ENCODE measurements around the gene PROCA1. TPM values are rescaled to one million over a fixed set of nuclear protein-coding genes. Genes with fewer than 3 reads are reported as not detected.

Gene PROCA1
- total and polyA plus RNA-seq, 2 of the 13 experiments (the other 11 are each of a cell fraction or from before 2014, with no cell fraction given) = 0.73 to 1.5 TPM

GRCh38 chr17:28725660-28726225, 14.1 kb upstream of the PROCA1 start (continued):
- TF ChIP-seq ZBTB4 (CRISPR knock-in tag; IDR thresholded peaks at IDR 0.05; ENCODE audit: borderline replicate concordance) = no peak; the same call in 1 of the 2 replicates
- TF ChIP-seq KDM2A (CRISPR knock-in tag; IDR thresholded peaks at IDR 0.05; ENCODE audit: borderline replicate concordance, low read depth) = peak; percentile 99
- TF ChIP-seq ZNF546 (CRISPR knock-in tag; conservative IDR thresholded peaks at IDR 0.05) = no peak
- TF ChIP-seq BRCA1 (CRISPR knock-in tag; IDR thresholded peaks at IDR 0.05) = peak; percentile 81; the same call in 1 of the 2 replicates
- peak; percentile 63 for TF ChIP-seq ZNF18 (CRISPR knock-in tag; IDR thresholded peaks at IDR 0.05; ENCODE audit: insufficient replicate concordance)
- TF ChIP-seq EHMT2 (IDR thresholded peaks at IDR 0.05; ENCODE audit: borderline replicate concordance, low read depth, low read length) = no peak
- TF ChIP-seq RFXAP (CRISPR knock-in tag; IDR thresholded peaks at IDR 0.05; ENCODE audit: borderline replicate concordance) = no peak
- no peak for TF ChIP-seq ARID3A (IDR thresholded peaks at IDR 0.05; ENCODE audit: low read depth, low read length)
- TF ChIP-seq ZNF616 (CRISPR knock-in tag; IDR thresholded peaks at IDR 0.05; ENCODE audit: low read depth) = peak; percentile 24; the same call in 1 of the 2 replicates
- no peak for TF ChIP-seq PAX8 (CRISPR knock-in tag; IDR thresholded peaks at IDR 0.05; ENCODE audit: borderline replicate concordance)
- peak; percentile 94 for TF ChIP-seq ZNF883 (CRISPR knock-in tag; IDR thresholded peaks at IDR 0.05; ENCODE audit: not compliant biosample characterization)
- TF ChIP-seq MTF1 (CRISPR knock-in tag; IDR thresholded peaks at IDR 0.05) = peak; percentile 37; the same call in 1 of the 2 replicates
- TF ChIP-seq ZNF232 (CRISPR knock-in tag; IDR thresholded peaks at IDR 0.05; ENCODE audit: borderline replicate concordance) = no peak; the same call in 1 of the 2 replicates
- peak; percentile 55 for TF ChIP-seq POLR2AphosphoS5 (IDR thresholded peaks at IDR 0.05; ENCODE audit: low read depth, low read length)
- TF ChIP-seq SMC3 (IDR thresholded peaks at IDR 0.05; ENCODE audit: low read length) = no peak
- no peak for TF ChIP-seq CERS6 (CRISPR knock-in tag; IDR thresholded peaks at IDR 0.05)
- no peak for TF ChIP-seq ZNF780A (CRISPR knock-in tag; IDR thresholded peaks at IDR 0.05)
- TF ChIP-seq ZNF563 (CRISPR knock-in tag; IDR thresholded peaks at IDR 0.05) = peak; percentile 95
- no peak for TF ChIP-seq ZKSCAN5 (CRISPR knock-in tag; IDR thresholded peaks at IDR 0.05)
- peak; percentile 62 for TF ChIP-seq SRSF1 (optimal IDR thresholded peaks at IDR 0.05; ENCODE audit: low read depth, low read length)
- TF ChIP-seq MEIS1 (CRISPR knock-in tag; IDR thresholded peaks at IDR 0.05; ENCODE audit: borderline replicate concordance) = peak; percentile 26
- no peak for TF ChIP-seq SKI (IDR thresholded peaks at IDR 0.05; ENCODE audit: partially characterized antibody)

Measured in HepG2 (cell line).